Left ventricle myocardium inferior (tissue), 1 donor: ENCODE results near the gene PPP2R3A. TPM values are rescaled to one million over a fixed set of nuclear protein-coding genes. Genes with fewer than 3 reads are reported as not detected.

ENCODE experiments used
- DNase-seq: peaks from one replicate; pipeline ENCODE4 v3.0.0-alpha.2; 2020
- H3K27ac ChIP-seq: fragments of 200-600 bp; replicated peaks from 2 replicates; pipeline ENCODE4 v1.8.0; 2021
- H3K27me3 ChIP-seq: fragments of 200-600 bp; 2 replicates; pipeline ENCODE4 v1.8.0; 2021; ENCODE audit warnings: low read depth
- H3K36me3 ChIP-seq: fragments of 200-600 bp; 2 replicates; pipeline ENCODE4 v1.8.0; 2021
- H3K4me1 ChIP-seq: fragments of 200-600 bp; 2 replicates; pipeline ENCODE4 v1.8.0; 2021
- H3K4me3 ChIP-seq: fragments of 200-600 bp; 2 replicates; pipeline ENCODE4 v1.8.0; 2021; ENCODE audit warnings: mild to moderate bottlenecking, moderate library complexity
- H3K9me3 ChIP-seq: fragments of 200-600 bp; replicated peaks from 2 replicates; pipeline ENCODE4 v1.8.0; 2021
- CTCF ChIP-seq: fragments of 200-600 bp; IDR thresholded peaks from 2 replicates; pipeline ENCODE4 v1.8.0; 2021; ENCODE audit warnings: antibody characterized with exemption, mild to moderate bottlenecking, borderline replicate concordance
- intact Hi-C: fragments of 100-400 bp; cut with micrococcal nuclease; formaldehyde crosslinking; loops from one replicate; pipeline ENCODE4 v1.11.0; 2022
- total RNA-seq: library from RNA; stranded (reverse); fragmentation: NEBNext Ultra II Directional; extraction: Animal tissue kit (Norgen Biotek cat#: 25700); gene quantifications from one replicate; pipeline ENCODE4 v1.2.1, GENCODE V29; 2021
- donor health status: DM: no; HTN: yes; CAD: no; lungs with severe emphysema.

The PPP2R3A gene
- total RNA-seq, 1 donor from 2014 or later = 94.9 TPM

- Histone ChIP-seq H3K27me3 (no peaks in the 10 kb centered on the region), H3K4me3 (no peak overlapping the region), H3K36me3 (no peaks in the 10 kb centered on the region), H3K9me3 (no peaks in the 10 kb centered on the region), H3K27ac (no peak overlapping the region), H3K4me1 (no peaks in the 10 kb centered on the region)
- TF ChIP-seq CTCF = no peak
- no peak for DNase-seq
- intact Hi-C loops = no loop called here
Observed at GRCh38 chr3:136008732-136009470, 43.4 kb downstream of the PPP2R3A start.

- no peak for TF ChIP-seq CTCF
- Histone ChIP-seq H3K9me3 (peaks cover 21% of the 10 kb centered on the region), H3K4me3 (no peak overlapping the region), H3K27ac (peak overlapping the region; percentile 70), H3K4me1 (peaks cover 50% of the 10 kb centered on the region), H3K36me3 (no peaks in the 10 kb centered on the region), H3K27me3 (no peaks in the 10 kb centered on the region)
- intact Hi-C loops = no loop called here
- no peak for DNase-seq
Observed at GRCh38 chr3:136018876-136019275, 53.3 kb downstream of the PPP2R3A start.

GRCh38 chr3:136021803-136022202 lies 56.3 kb downstream of the PPP2R3A start:
- peaks cover 6% of the 10 kb centered on the region for H3K9me3 ChIP-seq
- no peak for DNase-seq
- no peak for TF ChIP-seq CTCF
- H3K27ac ChIP-seq = peak overlapping the region; percentile 89
- H3K27me3 ChIP-seq = no peaks in the 10 kb centered on the region
- intact Hi-C loops = no loop called here
- peaks cover 57% of the 10 kb centered on the region for H3K4me1 ChIP-seq
- no peak overlapping the region for H3K4me3 ChIP-seq
- H3K36me3 ChIP-seq = peaks cover under 1% of the 10 kb centered on the region

GRCh38 chr3:136022529-136023263 lies 57.2 kb downstream of the PPP2R3A start:
- no peak for DNase-seq
- Histone ChIP-seq H3K9me3 (no peaks in the 10 kb centered on the region), H3K27me3 (no peaks in the 10 kb centered on the region), H3K36me3 (peaks cover 10% of the 10 kb centered on the region), H3K4me3 (peak overlapping the region; percentile 65), H3K4me1 (peaks cover 58% of the 10 kb centered on the region), H3K27ac (peak overlapping the region; percentile 89)
- no peak for TF ChIP-seq CTCF
- intact Hi-C loops = no loop called here

GRCh38 chr3:136023264-136023978 lies 57.9 kb downstream of the PPP2R3A start:
- no peak for DNase-seq
- H3K4me1 ChIP-seq = peaks cover 56% of the 10 kb centered on the region
- no peak for TF ChIP-seq CTCF
- H3K27me3 ChIP-seq = no peaks in the 10 kb centered on the region
- no peaks in the 10 kb centered on the region for H3K9me3 ChIP-seq
- peak overlapping the region; percentile 89 for H3K27ac ChIP-seq
- H3K36me3 ChIP-seq = peaks cover 17% of the 10 kb centered on the region
- intact Hi-C loops = no loop called here
- H3K4me3 ChIP-seq = peak overlapping the region; percentile 65
